Activated CD8-positive, alpha-beta memory T cell treated with anti-CD3 and anti-CD28 coated beads, Interleukin-2, amount 10 ng/mL, durations not matched to agents 7 days and 5 days (primary cell): ENCODE data around the gene SCUBE1. TPM values are rescaled to one million over a fixed set of nuclear protein-coding genes. Genes with fewer than 3 reads are reported as not detected.

Experiments
- ATAC-seq: fragments of 150-1000 bp; cut with Tn5 transposase; one replicate; pipeline ENCODE4 v1.10.0; 2021; ENCODE audit warnings: moderate library complexity
- CTCF ChIA-PET: fragments of 350-600 bp; sonication (Branson Sonifier 250); formaldehyde crosslinking; loops from one replicate; lab custom pipeline; 2021; ENCODE audit warnings: antibody characterized with exemption; lab: Charles Lee
- DNase-seq: peaks from one replicate; pipeline ENCODE4 v3.0.0-alpha.2; 2020
- H3K27ac Mint-ChIP-seq: one replicate; pipeline ENCODE4 v1.8.0; 2021; ENCODE audit warnings: mild to moderate bottlenecking, mixed read lengths
- H3K27me3 Mint-ChIP-seq: one replicate; pipeline ENCODE4 v1.8.0; 2021; ENCODE audit warnings: mixed read lengths
- H3K36me3 Mint-ChIP-seq: one replicate; pipeline ENCODE4 v1.8.0; 2021; ENCODE audit warnings: mild to moderate bottlenecking, mixed read lengths
- H3K4me1 Mint-ChIP-seq: one replicate; pipeline ENCODE4 v1.8.0; 2021; ENCODE audit warnings: mixed read lengths
- H3K4me3 Mint-ChIP-seq: one replicate; pipeline ENCODE4 v1.8.0; 2021; ENCODE audit warnings: mild to moderate bottlenecking, moderate library complexity, mixed read lengths
- H3K9me3 Mint-ChIP-seq: one replicate; pipeline ENCODE4 v1.8.0; 2022; ENCODE audit warnings: low read depth, mixed read lengths
- total RNA-seq, 2 experiments: library from RNA; stranded (reverse); gene quantifications; one replicate each; pipeline ENCODE4 v1.2.3, GENCODE V29; 2021

Gene SCUBE1
- total RNA-seq, 2 experiments from 2014 or later, result 0.40 to 3.0 TPM

- CTCF ChIA-PET, result no interaction called here
- no peak overlapping the region for H3K27ac Mint-ChIP-seq
- H3K9me3 Mint-ChIP-seq, result no peaks in the 10 kb centered on the region
- no peak overlapping the region for H3K4me3 Mint-ChIP-seq
- H3K27me3 Mint-ChIP-seq, result peaks cover 6% of the 10 kb centered on the region
- no peaks in the 10 kb centered on the region for H3K4me1 Mint-ChIP-seq
- ATAC-seq (no peak), DNase-seq (no peak)
- peaks cover 1% of the 10 kb centered on the region for H3K36me3 Mint-ChIP-seq
Measured at GRCh38 chr22:43315687-43316217, 27.4 kb downstream of the SCUBE1 start.

- peaks cover 11% of the 10 kb centered on the region for H3K27me3 Mint-ChIP-seq
- H3K27ac Mint-ChIP-seq, result no peak overlapping the region
- H3K4me3 Mint-ChIP-seq, result no peak overlapping the region
- DNase-seq (no peak), ATAC-seq (no peak)
- CTCF ChIA-PET, result interaction anchor here (1.1 kb wide), 1 partner anchor 83 kb away, joined by 3 read pairs; no protein-coding TSS in a partner anchor
- no peaks in the 10 kb centered on the region for H3K4me1 Mint-ChIP-seq
- H3K9me3 Mint-ChIP-seq, result no peaks in the 10 kb centered on the region
- no peaks in the 10 kb centered on the region for H3K36me3 Mint-ChIP-seq
Measured at GRCh38 chr22:43314611-43315010, 28.6 kb downstream of the SCUBE1 start.

GRCh38 chr22:43313890-43314474, 29.2 kb downstream of the SCUBE1 start:
- DNase-seq (no peak), ATAC-seq (no peak)
- Mint-ChIP-seq H3K4me1 (no peaks in the 10 kb centered on the region), H3K4me3 (no peak overlapping the region), H3K9me3 (no peaks in the 10 kb centered on the region), H3K27ac (no peak overlapping the region), H3K27me3 (peaks cover 12% of the 10 kb centered on the region), H3K36me3 (no peaks in the 10 kb centered on the region)
- CTCF ChIA-PET, result interaction anchor here (0.8 to 1.3 kb wide), 3 partner anchors 16 to 83 kb away, joined by 3 to 4 read pairs (median 3); no protein-coding TSS in a partner anchor

GRCh38 chr22:43313244-43313889, 29.8 kb downstream of the SCUBE1 start:
- ATAC-seq (no peak), DNase-seq (no peak)
- Mint-ChIP-seq H3K9me3 (no peaks in the 10 kb centered on the region), H3K27me3 (peaks cover 14% of the 10 kb centered on the region), H3K4me1 (no peaks in the 10 kb centered on the region), H3K36me3 (no peaks in the 10 kb centered on the region), H3K4me3 (no peak overlapping the region), H3K27ac (no peak overlapping the region)
- CTCF ChIA-PET, result interaction anchor here (0.8 to 1.3 kb wide), 3 partner anchors 16 to 49 kb away, joined by 3 to 4 read pairs (median 4); no protein-coding TSS in a partner anchor

- no peak for DNase-seq
- Mint-ChIP-seq H3K36me3 (no peaks in the 10 kb centered on the region), H3K27me3 (peaks cover 14% of the 10 kb centered on the region), H3K27ac (no peak overlapping the region), H3K4me3 (no peak overlapping the region), H3K9me3 (no peaks in the 10 kb centered on the region), H3K4me1 (no peaks in the 10 kb centered on the region)
- CTCF ChIA-PET, result interaction anchor here (1.1 to 1.3 kb wide), 2 partner anchors 15 to 34 kb away, joined by 4 read pairs; no protein-coding TSS in a partner anchor
- ATAC-seq, result no peak
Measured at GRCh38 chr22:43312608-43313007, 30.6 kb downstream of the SCUBE1 start.

- Mint-ChIP-seq H3K27ac (no peak overlapping the region), H3K4me1 (no peaks in the 10 kb centered on the region), H3K4me3 (no peak overlapping the region), H3K36me3 (no peaks in the 10 kb centered on the region), H3K27me3 (peaks cover 13% of the 10 kb centered on the region), H3K9me3 (no peaks in the 10 kb centered on the region)
- no peak for ATAC-seq
- no peak for DNase-seq
- CTCF ChIA-PET, result no interaction called here
Measured at GRCh38 chr22:43310798-43311197, 32.4 kb downstream of the SCUBE1 start.

- Mint-ChIP-seq H3K9me3 (no peaks in the 10 kb centered on the region), H3K27ac (no peak overlapping the region), H3K27me3 (peaks cover 12% of the 10 kb centered on the region), H3K4me1 (no peaks in the 10 kb centered on the region), H3K36me3 (no peaks in the 10 kb centered on the region), H3K4me3 (no peak overlapping the region)
- DNase-seq, result no peak
- CTCF ChIA-PET, result no interaction called here
- ATAC-seq, result no peak
Measured at GRCh38 chr22:43310311-43310710, 32.9 kb downstream of the SCUBE1 start.

- DNase-seq (no peak), ATAC-seq (no peak)
- CTCF ChIA-PET, result interaction anchor here (0.9 to 1.2 kb wide), 2 partner anchors 37 to 77 kb away, joined by 3 to 4 read pairs; no protein-coding TSS in a partner anchor
- Mint-ChIP-seq H3K27ac (no peak overlapping the region), H3K36me3 (no peaks in the 10 kb centered on the region), H3K9me3 (no peaks in the 10 kb centered on the region), H3K4me3 (no peak overlapping the region), H3K4me1 (no peaks in the 10 kb centered on the region), H3K27me3 (peaks cover 12% of the 10 kb centered on the region)
Measured at GRCh38 chr22:43308836-43309235, 34.3 kb downstream of the SCUBE1 start.

- CTCF ChIA-PET, result interaction anchor here (0.9 to 1.2 kb wide), 2 partner anchors 38 to 77 kb away, joined by 3 to 4 read pairs; no protein-coding TSS in a partner anchor
- ATAC-seq (no peak), DNase-seq (no peak)
- Mint-ChIP-seq H3K4me1 (no peaks in the 10 kb centered on the region), H3K4me3 (no peak overlapping the region), H3K27me3 (peaks cover 12% of the 10 kb centered on the region), H3K36me3 (no peaks in the 10 kb centered on the region), H3K9me3 (no peaks in the 10 kb centered on the region), H3K27ac (no peak overlapping the region)
Measured at GRCh38 chr22:43308060-43308830, 34.9 kb downstream of the SCUBE1 start.

- CTCF ChIA-PET, result interaction anchor here (2.1 kb wide), 1 partner anchor 82 kb away, joined by 5 read pairs; no protein-coding TSS in a partner anchor
Measured at GRCh38 chr22:43305806-43306205, 37.4 kb downstream of the SCUBE1 start.

GRCh38 chr22:43304831-43305590, 38.2 kb downstream of the SCUBE1 start:
- Mint-ChIP-seq H3K36me3 (no peaks in the 10 kb centered on the region), H3K27me3 (peaks cover 7% of the 10 kb centered on the region), H3K4me3 (no peak overlapping the region), H3K27ac (no peak overlapping the region), H3K9me3 (no peaks in the 10 kb centered on the region), H3K4me1 (peaks cover 4% of the 10 kb centered on the region)
- DNase-seq, result no peak
- ATAC-seq, result no peak
- CTCF ChIA-PET, result no interaction called here

More at GRCh38 chr22:43305806-43306205, 37.4 kb downstream of the SCUBE1 start:
- no peaks in the 10 kb centered on the region for H3K36me3 Mint-ChIP-seq
- H3K9me3 Mint-ChIP-seq, result no peaks in the 10 kb centered on the region
- H3K27ac Mint-ChIP-seq, result no peak overlapping the region
- ATAC-seq (no peak), DNase-seq (no peak)
- H3K4me1 Mint-ChIP-seq, result no peaks in the 10 kb centered on the region
- no peak overlapping the region for H3K4me3 Mint-ChIP-seq
- H3K27me3 Mint-ChIP-seq, result peaks cover 9% of the 10 kb centered on the region

- CTCF ChIA-PET, result interaction anchor here (1.4 to 1.5 kb wide), 2 partner anchors 30 to 42 kb away, joined by 4 read pairs; no protein-coding TSS in a partner anchor
- ATAC-seq (no peak), DNase-seq (no peak)
- Mint-ChIP-seq H3K9me3 (no peaks in the 10 kb centered on the region), H3K27me3 (peaks cover 2% of the 10 kb centered on the region), H3K27ac (no peak overlapping the region), H3K4me3 (no peak overlapping the region), H3K4me1 (peaks cover 4% of the 10 kb centered on the region), H3K36me3 (no peaks in the 10 kb centered on the region)
Measured at GRCh38 chr22:43303751-43304150, 39.4 kb downstream of the SCUBE1 start.
